Osteoblast (primary cell): ENCODE data around the gene UCMA. TPM values are rescaled to one million over a fixed set of nuclear protein-coding genes. Genes with fewer than 3 reads are reported as not detected.
"Not testable (repeated sequence)": the region's sequence is repeated elsewhere in the genome, so short reads cannot be mapped to it uniquely, and the experiment has no call there.

Source experiments
- DNase-seq: peaks from one replicate; pipeline ENCODE4 v3.0.0; 2011; ENCODE audit warnings: low spot score, mixed read lengths; ENCODE audit not compliant: insufficient read length; ENCODE audit errors: missing footprints
- H2AFZ ChIP-seq: 2 replicates; pipeline ENCODE4 v1.6.0; 2011; ENCODE audit warnings: mild to moderate bottlenecking, low read length
- H3K27ac ChIP-seq: 2 replicates; pipeline ENCODE4 v1.5.1; 2011; ENCODE audit warnings: mild to moderate bottlenecking, low read depth, low read length, moderate library complexity
- H3K27me3 ChIP-seq: 2 replicates; pipeline ENCODE4 v1.6.0; 2012; ENCODE audit warnings: mild to moderate bottlenecking, control low read depth, inconsistent platforms, low read length, moderate library complexity; ENCODE audit not compliant: insufficient read depth
- H3K36me3 ChIP-seq: 2 replicates; pipeline ENCODE4 v1.5.1; 2011; ENCODE audit warnings: mild to moderate bottlenecking, low read length, control low read depth, moderate library complexity; ENCODE audit not compliant: insufficient read depth
- H3K4me1 ChIP-seq: 2 replicates; pipeline ENCODE4 v1.5.1; 2011; ENCODE audit warnings: mild to moderate bottlenecking, low read length, control low read depth, moderate library complexity; ENCODE audit not compliant: insufficient read depth
- H3K4me2 ChIP-seq: 2 replicates; pipeline ENCODE4 v1.6.0; 2011; ENCODE audit warnings: mild to moderate bottlenecking, low read length; ENCODE audit not compliant: insufficient read depth
- H3K4me3 ChIP-seq: fragments of 200-600 bp; sonication (generic); 3 replicates; pipeline ENCODE4 v1.5.1; 2012; ENCODE audit warnings: mild to moderate bottlenecking, low read length, inconsistent platforms; ENCODE audit not compliant: insufficient read depth
- H3K79me2 ChIP-seq: 2 replicates; pipeline ENCODE4 v1.6.0; 2012; ENCODE audit warnings: mild to moderate bottlenecking, low read length, control low read depth, inconsistent platforms; ENCODE audit not compliant: insufficient read depth
- H3K9me3 ChIP-seq: 2 replicates; pipeline ENCODE4 v1.5.1; 2011; ENCODE audit warnings: low read depth, low read length, control low read depth
- H4K20me1 ChIP-seq: 2 replicates; pipeline ENCODE4 v1.6.0; 2012; ENCODE audit warnings: mild to moderate bottlenecking, low read length, control low read depth; ENCODE audit not compliant: insufficient read depth
- CTCF ChIP-seq: IDR thresholded peaks from 2 replicates; pipeline ENCODE4 v1.5.1; 2011; ENCODE audit warnings: mild to moderate bottlenecking, low read depth, low read length, moderate library complexity; ENCODE audit errors: extremely low read depth
- total RNA-seq: library from RNA; depleted of rRNA; stranded (reverse); fragments of >200 nt; gene quantifications from 2 replicates; pipeline ENCODE4 v1.2.3, GENCODE V29; 2012

The UCMA gene
- total RNA-seq: not detected in 2 replicates

- Histone ChIP-seq H3K4me1 (no peaks in the 10 kb centered on the region), H4K20me1 (no peaks in the 10 kb centered on the region), H2AFZ (no peak within 1 kb of the TSS), H3K27ac (no peak within 1 kb of the TSS), H3K4me3 (no peak within 1 kb of the TSS), H3K9me3 (no peaks in the 10 kb centered on the region), H3K27me3 (peaks cover 16% of the 10 kb centered on the region), H3K79me2 (no peaks in the 10 kb centered on the region), H3K36me3 (no peaks in the 10 kb centered on the region), H3K4me2 (no peak within 1 kb of the TSS)
- no peak for TF ChIP-seq CTCF
- no peak for DNase-seq
These were observed at the start of gene UCMA for GRCh38 chr10:13234172-13234571. Gene UCMA (minus strand): TSS chr10:13234374. CDS start chr10:13234258, 116 bp downstream.

GRCh38 chr10:13282348-13282747 is 48.2 kb upstream of the UCMA start:
- H3K79me2 ChIP-seq, DNase-seq, H3K4me3 ChIP-seq, H4K20me1 ChIP-seq, H3K4me2 ChIP-seq, H3K9me3 ChIP-seq, H3K4me1 ChIP-seq, H2AFZ ChIP-seq, H3K36me3 ChIP-seq, H3K27ac ChIP-seq, H3K27me3 ChIP-seq: not testable (repeated sequence)

GRCh38 chr10:13276749-13277365 is 42.7 kb upstream of the UCMA start:
- TF ChIP-seq CTCF: peak; percentile 34
- peaks cover 8% of the 10 kb centered on the region for H3K4me1 ChIP-seq

GRCh38 chr10:13276146-13276545 is 42.0 kb upstream of the UCMA start:
- peaks cover 13% of the 10 kb centered on the region for H3K4me1 ChIP-seq
- not testable (repeated sequence) for H3K9me3 ChIP-seq, H3K27me3 ChIP-seq, H3K79me2 ChIP-seq, H3K4me3 ChIP-seq, H3K4me2 ChIP-seq, H3K36me3 ChIP-seq, H2AFZ ChIP-seq, H3K27ac ChIP-seq, H4K20me1 ChIP-seq, DNase-seq

More at GRCh38 chr10:13276749-13277365, 42.7 kb upstream of the UCMA start:
- no peaks in the 10 kb centered on the region for H3K79me2 ChIP-seq
- H3K27ac ChIP-seq: no peak overlapping the region
- no peaks in the 10 kb centered on the region for H4K20me1 ChIP-seq
- H3K27me3 ChIP-seq: no peaks in the 10 kb centered on the region
- no peaks in the 10 kb centered on the region for H3K9me3 ChIP-seq
- peaks cover 7% of the 10 kb centered on the region for H3K36me3 ChIP-seq
- no peak overlapping the region for H2AFZ ChIP-seq
- peak; percentile 78 for DNase-seq
- H3K4me2 ChIP-seq: no peak overlapping the region
- no peak overlapping the region for H3K4me3 ChIP-seq

GRCh38 chr10:13272164-13272571 is 38.0 kb upstream of the UCMA start:
- Histone ChIP-seq H3K36me3 (no peaks in the 10 kb centered on the region), H3K27ac (no peak overlapping the region), H4K20me1 (no peaks in the 10 kb centered on the region), H3K4me1 (peaks cover 14% of the 10 kb centered on the region), H3K4me3 (peak overlapping the region; percentile 54), H2AFZ (peak overlapping the region; percentile 45), H3K79me2 (no peaks in the 10 kb centered on the region), H3K9me3 (no peaks in the 10 kb centered on the region), H3K4me2 (peak overlapping the region; percentile 81), H3K27me3 (no peaks in the 10 kb centered on the region)
- no peak for TF ChIP-seq CTCF
- peak; percentile 79 for DNase-seq
